K562 (cell line): Measurements from ENCODE around the gene TTLL8. TPM values are rescaled to one million over a fixed set of nuclear protein-coding genes. Genes with fewer than 3 reads are reported as not detected.
A peak's percentile ranks its signal among the peaks of the same experiment; 100 is the strongest.

ENCODE experiments used
- CTCF ChIP-seq, 3 experiments: IDR thresholded peaks in 2 of 3; conservative IDR thresholded peaks in 1 of 3; 2 replicates each; pipeline ENCODE4 v1.5.1; 2011 to 2012; ENCODE audit warnings: low read length in 3 of 3, mild to moderate bottlenecking in 3 of 3, control low read depth in 2 of 3, improper control_type of control experiment in 1 of 3, inconsistent platforms in 1 of 3, low read depth in 1 of 3, mixed read lengths in 1 of 3, moderate library complexity in 1 of 3; ENCODE audit not compliant: insufficient read depth in 2 of 3
- HOXB6 ChIP-seq: fragments of 250-450 bp; sonication (Bioruptor Pico); IDR thresholded peaks from 2 replicates; pipeline ENCODE4 v1.5.1; 2022; ENCODE audit warnings: mild to moderate bottlenecking, borderline replicate concordance
- MCM2 ChIP-seq: fragments of 450-650 bp; IDR thresholded peaks from 2 replicates; pipeline ENCODE4 v1.6.1; 2017; ENCODE audit warnings: low read depth, mild to moderate bottlenecking
- MIER1 ChIP-seq: fragments of 450-650 bp; IDR thresholded peaks from 2 replicates; pipeline ENCODE4 v1.6.1; 2016; ENCODE audit warnings: antibody characterized with exemption, mild to moderate bottlenecking, low read depth
- MYNN ChIP-seq, 2 experiments: sonication (generic); formaldehyde crosslinking in 1 of 2; IDR thresholded peaks; 2 replicates each; pipeline versions ENCODE4 v1.5.0 to v1.6.1; 2016 to 2020; ENCODE audit warnings: antibody characterized with exemption in 1 of 2, missing genetic modification reagents in 1 of 2
- NR2C1 ChIP-seq, 2 experiments: fragments of 450-650 bp; IDR thresholded peaks; 2 replicates each; pipeline ENCODE4 v1.6.1; 2017; ENCODE audit warnings: mild to moderate bottlenecking in 2 of 2, antibody characterized with exemption in 1 of 2, inconsistent platforms in 1 of 2, missing compliant biosample characterization in 1 of 2, missing genetic modification characterization in 1 of 2
- SETDB1 ChIP-seq: IDR thresholded peaks from one replicate; pipeline ENCODE4 v1.6.1; 2012; ENCODE audit warnings: low read length, control low read depth, inconsistent platforms
- SMARCA4 ChIP-seq: fragments of 450-650 bp; IDR thresholded peaks from 2 replicates; pipeline ENCODE4 v1.6.1; 2016
- USF1 ChIP-seq: sonication (generic); formaldehyde crosslinking; IDR thresholded peaks from 2 replicates; pipeline ENCODE4 v1.9.0; 2022; ENCODE audit warnings: mild to moderate bottlenecking, missing genetic modification reagents
- ZNF232 ChIP-seq: sonication (generic); formaldehyde crosslinking; IDR thresholded peaks from 2 replicates; pipeline ENCODE4 v1.8.0; 2022; ENCODE audit warnings: mild to moderate bottlenecking, missing genetic modification reagents
- ZNF280A ChIP-seq: fragments of 450-650 bp; IDR thresholded peaks from 2 replicates; pipeline ENCODE4 v1.6.1; 2018; ENCODE audit warnings: mild to moderate bottlenecking, low read depth; ENCODE audit not compliant: partially characterized antibody
- ZNF407 ChIP-seq: fragments of 450-650 bp; IDR thresholded peaks from 2 replicates; pipeline ENCODE4 v1.6.1; 2016; ENCODE audit warnings: low read depth
- ZNF76 ChIP-seq: fragments of 250-450 bp; sonication (Bioruptor Pico); IDR thresholded peaks from 2 replicates; pipeline ENCODE4 v1.4.0; 2020; ENCODE audit warnings: mild to moderate bottlenecking, moderate library complexity, borderline replicate concordance
- polyA plus RNA-seq, 8 experiments: library from polyadenylated mRNA; depleted of rRNA in 4 of 8; stranded (reverse) in 5 of 8; unstranded in 3 of 8; fragments of >200 nt; fragmentation: Nextera tagmentation in 2 of 8; fragmentation: Illumina TruSeq in 1 of 8; extraction: Ambion mirVana in 2 of 8; extraction: Trizol in 1 of 8; gene quantifications; 2 replicates each; pipeline versions ENCODE4 v1.2.1 to v1.2.3, GENCODE V29; 2011 to 2014; ENCODE audit warnings: inconsistent platforms in 1 of 8, missing spikeins in 1 of 8
- total RNA-seq, 7 experiments: library from RNA; depleted of rRNA in 6 of 7; stranded (reverse); fragments of >200 nt in 6 of 7; fragmentation: Illumina TruSeq in 2 of 7; extraction: Trizol in 2 of 7; gene quantifications; 2 replicates each; pipeline versions ENCODE4 v1.2.1 to v1.2.3, GENCODE V29; 2011 to 2021; ENCODE audit warnings: low replicate concordance in 1 of 7

TTLL8 gene
- total and polyA plus RNA-seq, 9 of the 15 experiments (the other 6 are each of a cell fraction or from before 2014, with no cell fraction given): not detected

- TF ChIP-seq CTCF (IDR thresholded peaks at IDR 0.05 in 2 of 3, conservative IDR thresholded peaks at IDR 0.05 in 1 of 3; ENCODE audit: insufficient read depth in 2 of 3, low read depth in 1 of 3, low read length in 3 of 3) (no peak), MCM2 (no peak), ZNF76 (CRISPR knock-in tag) (no peak), HOXB6 (CRISPR knock-in tag) (no peak), USF1 (CRISPR knock-in tag) (no peak), MYNN (IDR thresholded peaks at IDR 0.05) (no peak), MYNN (CRISPR knock-in tag; IDR thresholded peaks at IDR 0.05) (no peak), MIER1 (peak; percentile 28; the same call in 1 of the 2 replicates), ZNF280A (peak; percentile 21), SMARCA4 (no peak), ZNF407 (no peak), ZNF232 (CRISPR knock-in tag) (no peak), SETDB1 (no peak), NR2C1 (IDR thresholded peaks at IDR 0.05) (no peak), NR2C1 (tag; IDR thresholded peaks at IDR 0.05) (no peak)
Observed at GRCh38 chr22:49973018-49973961, 84.8 kb downstream of the TTLL8 start (continued).
